ENCODE data around the gene EXO1. TPM values are rescaled to one million over a fixed set of nuclear protein-coding genes. Genes with fewer than 3 reads are reported as not detected.

EXO1 gene
- total RNA-seq, 1 experiment from 2014 or later, result 26.3 TPM

DNA sequence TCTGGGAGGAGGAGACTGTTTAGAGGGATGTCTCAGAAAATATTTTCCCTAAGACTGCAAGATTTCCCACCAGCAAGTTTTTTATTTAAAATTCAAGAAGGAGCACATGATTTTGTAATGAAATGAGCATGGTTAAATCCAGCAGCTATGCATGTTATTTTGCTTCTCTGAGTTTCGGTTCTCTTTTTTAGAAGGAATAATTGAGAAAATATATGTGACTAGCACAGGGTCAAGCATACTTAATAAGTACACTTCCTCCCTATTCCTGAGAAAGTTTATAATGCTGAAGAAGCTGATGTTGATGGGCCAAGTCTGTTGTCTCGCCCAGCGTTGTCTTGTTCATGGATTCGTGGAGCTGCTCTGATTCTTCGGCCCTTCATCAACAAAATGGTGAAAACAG is 51.2 kb downstream of the EXO1 start:
- ATAC-seq (no peak), DNase-seq (ENCODE audit: low read depth, low spot score) (no peak)
- no peaks in the 10 kb centered on the region for H3K4me1 ChIP-seq (ENCODE audit: control insufficient read depth, insufficient read depth, low read length)
- POLR2A ChIA-PET, result interaction anchor here (0.6 kb wide), 1 partner anchor 217 kb away, joined by 5 read pairs; no protein-coding TSS in a partner anchor
- in situ Hi-C loops (cut with HindIII; ENCODE audit: low pct_unique_long_range_greater_than_20kb, low sequenced_read_pairs), result no loop called here
- no peak overlapping the region for H3K27ac ChIP-seq (ENCODE audit: low read length)
- CTCF ChIA-PET, result no interaction called here
- no peak overlapping the region for H3K4me3 ChIP-seq (ENCODE audit: low read depth in 2 of 2, low read length in 2 of 2)
- H3K36me3 ChIP-seq (ENCODE audit: control insufficient read depth, insufficient read depth, low read length), result no peaks in the 10 kb centered on the region
- H3K27me3 ChIP-seq (ENCODE audit: control insufficient read depth, insufficient read depth, low read length), result no peaks in the 10 kb centered on the region
- BruUV-seq (replicated peaks), result no TSS peak
- TF ChIP-seq, protein P1, sequence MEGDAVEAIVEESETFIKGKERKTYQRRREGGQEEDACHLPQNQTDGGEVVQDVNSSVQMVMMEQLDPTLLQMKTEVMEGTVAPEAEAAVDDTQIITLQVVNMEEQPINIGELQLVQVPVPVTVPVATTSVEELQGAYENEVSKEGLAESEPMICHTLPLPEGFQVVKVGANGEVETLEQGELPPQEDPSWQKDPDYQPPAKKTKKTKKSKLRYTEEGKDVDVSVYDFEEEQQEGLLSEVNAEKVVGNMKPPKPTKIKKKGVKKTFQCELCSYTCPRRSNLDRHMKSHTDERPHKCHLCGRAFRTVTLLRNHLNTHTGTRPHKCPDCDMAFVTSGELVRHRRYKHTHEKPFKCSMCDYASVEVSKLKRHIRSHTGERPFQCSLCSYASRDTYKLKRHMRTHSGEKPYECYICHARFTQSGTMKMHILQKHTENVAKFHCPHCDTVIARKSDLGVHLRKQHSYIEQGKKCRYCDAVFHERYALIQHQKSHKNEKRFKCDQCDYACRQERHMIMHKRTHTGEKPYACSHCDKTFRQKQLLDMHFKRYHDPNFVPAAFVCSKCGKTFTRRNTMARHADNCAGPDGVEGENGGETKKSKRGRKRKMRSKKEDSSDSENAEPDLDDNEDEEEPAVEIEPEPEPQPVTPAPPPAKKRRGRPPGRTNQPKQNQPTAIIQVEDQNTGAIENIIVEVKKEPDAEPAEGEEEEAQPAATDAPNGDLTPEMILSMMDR (IDR thresholded peaks at IDR 0.05), result no peak
- TF ChIP-seq SIN3A (IDR thresholded peaks at IDR 0.05; ENCODE audit: borderline replicate concordance, insufficient read depth, low read depth, low read length) (no peak), TCF7L2 (IDR thresholded peaks at IDR 0.05; ENCODE audit: low read depth, low read length) (no peak), POLR2AphosphoS5 (IDR thresholded peaks at IDR 0.05; ENCODE audit: low read depth, low read length) (no peak)
- TF ChIP-seq, protein P2, sequence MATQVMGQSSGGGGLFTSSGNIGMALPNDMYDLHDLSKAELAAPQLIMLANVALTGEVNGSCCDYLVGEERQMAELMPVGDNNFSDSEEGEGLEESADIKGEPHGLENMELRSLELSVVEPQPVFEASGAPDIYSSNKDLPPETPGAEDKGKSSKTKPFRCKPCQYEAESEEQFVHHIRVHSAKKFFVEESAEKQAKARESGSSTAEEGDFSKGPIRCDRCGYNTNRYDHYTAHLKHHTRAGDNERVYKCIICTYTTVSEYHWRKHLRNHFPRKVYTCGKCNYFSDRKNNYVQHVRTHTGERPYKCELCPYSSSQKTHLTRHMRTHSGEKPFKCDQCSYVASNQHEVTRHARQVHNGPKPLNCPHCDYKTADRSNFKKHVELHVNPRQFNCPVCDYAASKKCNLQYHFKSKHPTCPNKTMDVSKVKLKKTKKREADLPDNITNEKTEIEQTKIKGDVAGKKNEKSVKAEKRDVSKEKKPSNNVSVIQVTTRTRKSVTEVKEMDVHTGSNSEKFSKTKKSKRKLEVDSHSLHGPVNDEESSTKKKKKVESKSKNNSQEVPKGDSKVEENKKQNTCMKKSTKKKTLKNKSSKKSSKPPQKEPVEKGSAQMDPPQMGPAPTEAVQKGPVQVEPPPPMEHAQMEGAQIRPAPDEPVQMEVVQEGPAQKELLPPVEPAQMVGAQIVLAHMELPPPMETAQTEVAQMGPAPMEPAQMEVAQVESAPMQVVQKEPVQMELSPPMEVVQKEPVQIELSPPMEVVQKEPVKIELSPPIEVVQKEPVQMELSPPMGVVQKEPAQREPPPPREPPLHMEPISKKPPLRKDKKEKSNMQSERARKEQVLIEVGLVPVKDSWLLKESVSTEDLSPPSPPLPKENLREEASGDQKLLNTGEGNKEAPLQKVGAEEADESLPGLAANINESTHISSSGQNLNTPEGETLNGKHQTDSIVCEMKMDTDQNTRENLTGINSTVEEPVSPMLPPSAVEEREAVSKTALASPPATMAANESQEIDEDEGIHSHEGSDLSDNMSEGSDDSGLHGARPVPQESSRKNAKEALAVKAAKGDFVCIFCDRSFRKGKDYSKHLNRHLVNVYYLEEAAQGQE (IDR thresholded peaks at IDR 0.05; ENCODE audit: insufficient read depth in 1 of 2, low read depth in 2 of 2, low read length in 1 of 2), result no peak
- no peaks in the 10 kb centered on the region for H3K9me3 ChIP-seq (ENCODE audit: control insufficient read depth, insufficient read depth, low read depth, low read length)
- intact Hi-C loops (cut with micrococcal nuclease; ENCODE audit: unreplicated experiment), result no loop called here

DNA sequence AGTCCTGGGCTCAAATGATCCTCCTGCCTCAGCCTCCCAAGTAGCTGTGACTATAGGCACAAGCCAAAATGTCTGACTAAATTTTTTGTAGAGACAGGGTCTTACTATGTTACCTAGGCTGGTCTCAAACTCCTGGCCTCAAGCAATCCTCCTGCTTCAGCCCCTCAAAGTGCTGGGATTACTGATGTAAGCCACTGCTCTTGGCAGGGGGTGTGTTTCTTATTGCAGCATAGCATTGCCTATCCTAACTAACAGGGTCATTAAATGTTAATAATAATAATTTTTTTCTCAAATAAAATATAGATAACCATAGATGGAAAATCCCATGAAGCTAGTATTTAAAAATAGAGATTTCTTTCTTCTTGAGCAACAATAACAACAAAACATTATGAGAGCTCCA is 52.4 kb downstream of the EXO1 start:
- ChIA-PET POLR2A (interaction anchor here (0.6 kb wide), 1 partner anchor 49 kb away, joined by 7 read pairs; no protein-coding TSS in a partner anchor), CTCF (no interaction called here)
- TF ChIP-seq, protein P1 (IDR thresholded peaks at IDR 0.05), result no peak
- TF ChIP-seq POLR2AphosphoS5 (IDR thresholded peaks at IDR 0.05; ENCODE audit: low read depth, low read length) (no peak), TCF7L2 (IDR thresholded peaks at IDR 0.05; ENCODE audit: low read depth, low read length) (no peak)
- DNase-seq (ENCODE audit: low read depth, low spot score) (no peak), ATAC-seq (no peak)
- Histone ChIP-seq H3K27ac (ENCODE audit: low read length) (no peak overlapping the region), H3K27me3 (ENCODE audit: control insufficient read depth, insufficient read depth, low read length) (no peaks in the 10 kb centered on the region), H3K4me3 (ENCODE audit: low read depth in 2 of 2, low read length in 2 of 2) (no peak overlapping the region), H3K4me1 (ENCODE audit: control insufficient read depth, insufficient read depth, low read length) (no peaks in the 10 kb centered on the region), H3K36me3 (ENCODE audit: control insufficient read depth, insufficient read depth, low read length) (no peaks in the 10 kb centered on the region), H3K9me3 (ENCODE audit: control insufficient read depth, insufficient read depth, low read depth, low read length) (no peaks in the 10 kb centered on the region)
- BruUV-seq (replicated peaks), result no TSS peak
- in situ Hi-C loops (cut with HindIII; ENCODE audit: low pct_unique_long_range_greater_than_20kb, low sequenced_read_pairs), result no loop called here
- intact Hi-C loops (cut with micrococcal nuclease; ENCODE audit: unreplicated experiment), result no loop called here
